ENCODE measurements around the gene RAB15. TPM values are rescaled to one million over a fixed set of nuclear protein-coding genes. Genes with fewer than 3 reads are reported as not detected.

The RAB15 gene
- total and polyA plus RNA-seq, 4 donors, result 6.8 to 16.4 (median 14.9) TPM

- Histone ChIP-seq H3K4me1 (ENCODE audit: control insufficient read depth in 5 of 5, insufficient read depth in 5 of 5, low read length in 5 of 5) (peaks cover 0 to 8% (median 0%) of the 10 kb centered on the region in 5 donors), H3K4me3 (no peak overlapping the region), H3K9ac (ENCODE audit: insufficient read depth in 1 of 2, low read length in 2 of 2) (no peak overlapping the region), H3K9me3 (ENCODE audit: control insufficient read depth in 4 of 4, insufficient read depth in 3 of 4, low read length in 3 of 4) (no peaks in the 10 kb centered on the region), H3K27me3 (ENCODE audit: control insufficient read depth in 3 of 3, insufficient read depth in 3 of 3, low read length in 2 of 3) (no peaks in the 10 kb centered on the region), H3K27ac (ENCODE audit: low read depth in 1 of 2, low read length in 1 of 2) (no peak overlapping the region), H3K36me3 (ENCODE audit: control insufficient read depth in 4 of 4, insufficient read depth in 4 of 4, low read length in 4 of 4) (peaks cover 0 to 2% (median 0%) of the 10 kb centered on the region in 4 donors)
- WGBS, 2 donors, result 95% methylated on average over 3 of the region's 3 CpGs
- TF ChIP-seq, protein P1, sequence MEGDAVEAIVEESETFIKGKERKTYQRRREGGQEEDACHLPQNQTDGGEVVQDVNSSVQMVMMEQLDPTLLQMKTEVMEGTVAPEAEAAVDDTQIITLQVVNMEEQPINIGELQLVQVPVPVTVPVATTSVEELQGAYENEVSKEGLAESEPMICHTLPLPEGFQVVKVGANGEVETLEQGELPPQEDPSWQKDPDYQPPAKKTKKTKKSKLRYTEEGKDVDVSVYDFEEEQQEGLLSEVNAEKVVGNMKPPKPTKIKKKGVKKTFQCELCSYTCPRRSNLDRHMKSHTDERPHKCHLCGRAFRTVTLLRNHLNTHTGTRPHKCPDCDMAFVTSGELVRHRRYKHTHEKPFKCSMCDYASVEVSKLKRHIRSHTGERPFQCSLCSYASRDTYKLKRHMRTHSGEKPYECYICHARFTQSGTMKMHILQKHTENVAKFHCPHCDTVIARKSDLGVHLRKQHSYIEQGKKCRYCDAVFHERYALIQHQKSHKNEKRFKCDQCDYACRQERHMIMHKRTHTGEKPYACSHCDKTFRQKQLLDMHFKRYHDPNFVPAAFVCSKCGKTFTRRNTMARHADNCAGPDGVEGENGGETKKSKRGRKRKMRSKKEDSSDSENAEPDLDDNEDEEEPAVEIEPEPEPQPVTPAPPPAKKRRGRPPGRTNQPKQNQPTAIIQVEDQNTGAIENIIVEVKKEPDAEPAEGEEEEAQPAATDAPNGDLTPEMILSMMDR (IDR thresholded peaks at IDR 0.05; ENCODE audit: control extremely low read depth, extremely low read depth), result no peak
- no peak for ATAC-seq (ENCODE audit: insufficient read depth, low FRiP score)
- DNase-seq, result no peak
Measured at GRCh38 chr14:64995291-64995690, 23.2 kb upstream of the RAB15 start.

GRCh38 chr14:64994540-64994939 lies 22.4 kb upstream of the RAB15 start:
- Histone ChIP-seq H3K27me3 (ENCODE audit: control insufficient read depth in 3 of 3, insufficient read depth in 3 of 3, low read length in 2 of 3) (no peaks in the 10 kb centered on the region), H3K36me3 (ENCODE audit: control insufficient read depth in 4 of 4, insufficient read depth in 4 of 4, low read length in 4 of 4) (peaks cover 0 to 2% (median 0%) of the 10 kb centered on the region in 4 donors), H3K27ac (ENCODE audit: low read depth in 1 of 2, low read length in 1 of 2) (no peak overlapping the region), H3K9me3 (ENCODE audit: control insufficient read depth in 4 of 4, insufficient read depth in 3 of 4, low read length in 3 of 4) (no peaks in the 10 kb centered on the region), H3K4me1 (ENCODE audit: control insufficient read depth in 5 of 5, insufficient read depth in 5 of 5, low read length in 5 of 5) (peaks cover 0 to 9% (median 0%) of the 10 kb centered on the region in 5 donors), H3K9ac (ENCODE audit: insufficient read depth in 1 of 2, low read length in 2 of 2) (no peak overlapping the region), H3K4me3 (no peak overlapping the region)
- TF ChIP-seq, protein P1 (IDR thresholded peaks at IDR 0.05; ENCODE audit: control extremely low read depth, extremely low read depth), result no peak
- 97% methylated on average over 2 of the region's 2 CpGs for WGBS, 2 donors
- DNase-seq (no peak), ATAC-seq (ENCODE audit: insufficient read depth, low FRiP score) (no peak)

DNA sequence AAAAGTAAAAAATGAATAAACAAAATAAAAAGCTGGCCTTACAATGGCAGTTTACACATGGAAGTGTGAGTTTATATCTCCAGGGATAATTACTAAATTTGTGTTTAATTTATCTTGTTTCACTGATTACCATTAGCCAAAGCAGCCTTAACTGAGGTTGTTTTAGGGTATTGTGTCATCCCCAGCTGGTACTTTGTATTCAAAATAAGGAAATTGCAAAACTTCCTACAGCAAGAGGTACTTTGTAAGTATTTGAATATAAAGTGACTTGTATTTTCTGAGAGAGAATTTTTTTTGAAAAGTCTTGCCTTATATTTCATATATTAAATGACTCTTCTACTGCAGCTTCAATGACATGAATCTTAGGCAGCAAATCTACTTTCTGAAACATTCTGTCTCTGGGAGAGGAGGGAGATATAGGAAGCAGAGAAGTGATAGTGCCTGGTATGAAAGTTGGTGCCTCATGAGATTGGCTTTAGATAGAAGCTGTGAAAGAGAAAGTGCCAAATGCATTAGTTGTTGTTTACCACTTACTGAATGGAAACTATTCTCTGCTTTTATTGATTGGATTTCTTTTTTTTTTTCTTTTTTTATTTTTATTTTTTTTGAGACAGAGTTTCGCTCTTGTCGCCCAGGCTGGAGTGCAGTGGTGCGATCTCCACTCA lies 21.3 kb upstream of the RAB15 start:
- H3K9ac ChIP-seq (ENCODE audit: insufficient read depth in 1 of 2, low read length in 2 of 2), result no peak overlapping the region
- peaks cover 0 to 2% (median 0%) of the 10 kb centered on the region in 4 donors for H3K36me3 ChIP-seq (ENCODE audit: control insufficient read depth in 4 of 4, insufficient read depth in 4 of 4, low read length in 4 of 4)
- WGBS, 2 donors, result 96 to 99% methylated on average over 3 of the region's 3 CpGs

More for the DNA sequence above, 21.3 kb upstream of the RAB15 start:
- ATAC-seq (ENCODE audit: insufficient read depth, low FRiP score) (no peak), DNase-seq (no peak)
- peaks cover 0 to 10% (median 0%) of the 10 kb centered on the region in 5 donors for H3K4me1 ChIP-seq (ENCODE audit: control insufficient read depth in 5 of 5, insufficient read depth in 5 of 5, low read length in 5 of 5)
- TF ChIP-seq, protein P1 (IDR thresholded peaks at IDR 0.05; ENCODE audit: control extremely low read depth, extremely low read depth), result no peak
- H3K4me3 ChIP-seq, result no peak overlapping the region
- no peaks in the 10 kb centered on the region for H3K9me3 ChIP-seq (ENCODE audit: control insufficient read depth in 4 of 4, insufficient read depth in 3 of 4, low read length in 3 of 4)
- no peaks in the 10 kb centered on the region for H3K27me3 ChIP-seq (ENCODE audit: control insufficient read depth in 3 of 3, insufficient read depth in 3 of 3, low read length in 2 of 3)
- peak overlapping the region in 1 of 2 donors; percentile 37 for H3K27ac ChIP-seq (ENCODE audit: low read depth in 1 of 2, low read length in 1 of 2)
